ENCODE results near the gene SYT1. TPM values are rescaled to one million over a fixed set of nuclear protein-coding genes. Genes with fewer than 3 reads are reported as not detected.

Gene SYT1
- total and polyA plus RNA-seq, 9 donors, result 0.45 to 18.3 (median 9.7) TPM

- Histone ChIP-seq H3K9me3 (no peaks in the 10 kb centered on the region), H3K4me3 (no peak overlapping the region), H3K27me3 (no peaks in the 10 kb centered on the region), H3K36me3 (no peaks in the 10 kb centered on the region), H3K4me1 (ENCODE audit: insufficient read depth) (no peaks in the 10 kb centered on the region), H3K27ac (no peak overlapping the region)
- WGBS, 3 donors, result 89 to 94% (median 93%) methylated on average over 5 of the region's 5 CpGs
- DNase-seq, result no peak
- intact Hi-C loops (cut with DNase I), result no loop called here
- TF ChIP-seq EP300 (IDR thresholded peaks at IDR 0.05) (no peak), CTCF (IDR thresholded peaks at IDR 0.05) (no peak), POLR2A (IDR thresholded peaks at IDR 0.05) (no peak)
These were observed 494.2 kb downstream of the SYT1 start for GRCh38 chr12:79358716-79359300.

DNA sequence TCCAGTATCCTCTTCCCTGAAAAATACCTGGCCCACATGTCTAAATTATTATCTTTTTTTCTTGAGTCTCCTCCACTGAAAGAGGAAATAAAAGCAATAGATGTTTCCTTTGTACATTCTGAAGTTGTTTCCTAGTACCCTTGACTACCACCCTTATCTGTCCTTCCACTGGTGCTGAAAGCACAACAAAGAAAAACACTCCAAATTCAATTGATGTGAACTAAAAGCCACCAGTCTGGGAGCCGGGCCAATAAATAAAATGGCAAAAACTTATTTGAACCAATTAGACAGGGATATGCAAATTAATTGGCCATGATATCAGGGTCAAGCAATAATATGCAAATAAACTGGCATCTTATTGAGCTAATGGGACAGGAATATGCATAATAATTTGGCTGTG is 495.7 kb downstream of the SYT1 start:
- WGBS, 3 donors, result 69 to 93% (median 75%) methylated on average over 1 of the region's 1 CpG
- intact Hi-C loops (cut with DNase I), result no loop called here

DNA sequence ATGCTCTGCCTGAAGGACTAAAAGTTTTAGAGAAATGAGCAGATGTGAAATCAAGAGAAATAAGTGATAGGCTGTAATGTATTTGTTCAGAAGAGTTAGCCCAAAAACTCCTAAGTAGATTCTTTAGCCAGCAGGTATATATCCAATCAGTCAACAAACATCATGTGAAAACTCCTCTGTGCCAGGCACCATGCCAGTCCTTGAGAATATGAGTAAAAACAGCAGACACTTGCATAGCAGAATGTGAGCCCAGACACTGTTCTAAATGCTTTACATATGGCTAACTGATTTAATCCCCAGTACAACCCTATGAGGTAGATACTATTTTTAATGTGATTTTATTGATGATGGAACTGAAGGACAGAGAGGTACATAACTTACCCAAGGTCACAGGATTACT is 496.4 kb downstream of the SYT1 start:
- H3K9me3 ChIP-seq, result no peaks in the 10 kb centered on the region
- H3K27ac ChIP-seq, result no peak overlapping the region
- no peak for TF ChIP-seq CTCF (IDR thresholded peaks at IDR 0.05)
- TF ChIP-seq POLR2A (IDR thresholded peaks at IDR 0.05), result no peak
- no peak for TF ChIP-seq EP300 (IDR thresholded peaks at IDR 0.05)
- H3K4me3 ChIP-seq, result no peak overlapping the region
- no peak for DNase-seq
- H3K4me1 ChIP-seq (ENCODE audit: insufficient read depth), result no peaks in the 10 kb centered on the region
- intact Hi-C loops (cut with DNase I), result no loop called here
- H3K36me3 ChIP-seq, result no peaks in the 10 kb centered on the region
- no peaks in the 10 kb centered on the region for H3K27me3 ChIP-seq

More for the DNA sequence above, 495.7 kb downstream of the SYT1 start:
- TF ChIP-seq EP300 (IDR thresholded peaks at IDR 0.05) (no peak), CTCF (IDR thresholded peaks at IDR 0.05) (no peak)
- H3K36me3 ChIP-seq, result no peaks in the 10 kb centered on the region
- H3K4me3 ChIP-seq, result no peak overlapping the region
- DNase-seq, result no peak
- no peaks in the 10 kb centered on the region for H3K27me3 ChIP-seq
- H3K4me1 ChIP-seq (ENCODE audit: insufficient read depth), result no peaks in the 10 kb centered on the region
- H3K9me3 ChIP-seq, result no peaks in the 10 kb centered on the region
- no peak overlapping the region for H3K27ac ChIP-seq

- DNase-seq, result no peak
- Histone ChIP-seq H3K36me3 (no peaks in the 10 kb centered on the region), H3K4me1 (ENCODE audit: insufficient read depth) (no peaks in the 10 kb centered on the region), H3K9me3 (no peaks in the 10 kb centered on the region), H3K27me3 (no peaks in the 10 kb centered on the region), H3K4me3 (no peak overlapping the region), H3K27ac (no peak overlapping the region)
- WGBS, 3 donors, result 72 to 78% (median 74%) methylated on average over 4 of the region's 4 CpGs
- TF ChIP-seq POLR2A (IDR thresholded peaks at IDR 0.05) (no peak), CTCF (IDR thresholded peaks at IDR 0.05) (no peak), EP300 (IDR thresholded peaks at IDR 0.05) (no peak)
- intact Hi-C loops (cut with DNase I), result no loop called here
These were observed 499.6 kb downstream of the SYT1 start for GRCh38 chr12:79364197-79364596.
